Measurements from ENCODE around the gene PAQR9.

The PAQR9 gene

GRCh38 chr3:142916605-142917004 is 46.9 kb downstream of the PAQR9 start:
- no peak for DNase-seq (ENCODE audit: low read depth in 3 of 3)

GRCh38 chr3:142915636-142916035 is 47.8 kb downstream of the PAQR9 start:
- no peak for DNase-seq (ENCODE audit: low read depth in 3 of 3)

GRCh38 chr3:142914286-142914811 is 49.1 kb downstream of the PAQR9 start:
- no peak for DNase-seq (ENCODE audit: low read depth in 3 of 3)

GRCh38 chr3:142913432-142913831 is 50.0 kb downstream of the PAQR9 start:
- no peak for DNase-seq (ENCODE audit: low read depth in 3 of 3)

- no peak for DNase-seq (ENCODE audit: low read depth in 3 of 3)
These were observed 50.9 kb downstream of the PAQR9 start for GRCh38 chr3:142912402-142913172.
